HepG2 (cell line): ENCODE data around the gene RASL10A. TPM values are rescaled to one million over a fixed set of nuclear protein-coding genes. Genes with fewer than 3 reads are reported as not detected.

Source experiments
- AGO1 ChIP-seq: fragments of 200-400 bp; formaldehyde crosslinking; IDR thresholded peaks from 2 replicates; pipeline ENCODE4 v1.6.1; 2017; ENCODE audit warnings: mild to moderate bottlenecking, low read depth, low read length, moderate library complexity; ENCODE audit not compliant: poor library complexity, severe bottlenecking
- FLYWCH1 ChIP-seq: sonication (generic); formaldehyde crosslinking; IDR thresholded peaks from 2 replicates; pipeline ENCODE4 v1.8.1; 2023; ENCODE audit warnings: mild to moderate bottlenecking, missing genetic modification reagents
- HNF4A ChIP-seq: sonication (generic); formaldehyde crosslinking; IDR thresholded peaks from 2 replicates; pipeline ENCODE4 v1.4.0; 2020; ENCODE audit warnings: missing genetic modification reagents
- ISX ChIP-seq: sonication (generic); formaldehyde crosslinking; conservative IDR thresholded peaks from 2 replicates; pipeline ENCODE4 v1.5.0; 2020; ENCODE audit warnings: missing genetic modification reagents
- KLF12 ChIP-seq: sonication (generic); formaldehyde crosslinking; IDR thresholded peaks from 2 replicates; pipeline ENCODE4 v1.4.0; 2020; ENCODE audit warnings: missing genetic modification reagents, borderline replicate concordance
- MED1 ChIP-seq: sonication (generic); formaldehyde crosslinking; IDR thresholded peaks from 2 replicates; pipeline ENCODE4 v1.4.0; 2020; ENCODE audit warnings: missing genetic modification reagents
- MZF1 ChIP-seq: sonication (generic); formaldehyde crosslinking; IDR thresholded peaks from 2 replicates; pipeline ENCODE4 v1.8.1; 2023; ENCODE audit warnings: mild to moderate bottlenecking, missing genetic modification reagents, borderline replicate concordance
- NAIF1 ChIP-seq: sonication (generic); formaldehyde crosslinking; IDR thresholded peaks from 2 replicates; pipeline ENCODE4 v1.5.0; 2020; ENCODE audit warnings: mild to moderate bottlenecking, missing genetic modification reagents, borderline replicate concordance
- NFE2 ChIP-seq: sonication (generic); formaldehyde crosslinking; IDR thresholded peaks from 2 replicates; pipeline ENCODE4 v1.4.0; 2020; ENCODE audit warnings: missing genetic modification reagents
- NFRKB ChIP-seq: fragments of 450-650 bp; IDR thresholded peaks from 2 replicates; pipeline ENCODE4 v1.6.1; 2017
- NR2C2 ChIP-seq: sonication (generic); formaldehyde crosslinking; IDR thresholded peaks from 2 replicates; pipeline ENCODE4 v1.4.0; 2020; ENCODE audit warnings: missing genetic modification reagents, mild to moderate bottlenecking, moderate library complexity, borderline replicate concordance
- ONECUT2 ChIP-seq: sonication (generic); formaldehyde crosslinking; IDR thresholded peaks from 2 replicates; pipeline ENCODE4 v1.4.0; 2020; ENCODE audit warnings: missing genetic modification reagents
- PHF20 ChIP-seq: sonication (generic); formaldehyde crosslinking; IDR thresholded peaks from 2 replicates; pipeline ENCODE4 v1.5.0; 2020; ENCODE audit warnings: mild to moderate bottlenecking, missing genetic modification reagents
- SALL1 ChIP-seq: sonication (generic); formaldehyde crosslinking; IDR thresholded peaks from 2 replicates; pipeline ENCODE4 v1.8.0; 2022; ENCODE audit warnings: mild to moderate bottlenecking, missing genetic modification reagents
- SMAD9 ChIP-seq: sonication (generic); formaldehyde crosslinking; IDR thresholded peaks from 2 replicates; pipeline ENCODE4 v1.5.1; 2020; ENCODE audit warnings: mild to moderate bottlenecking, missing genetic modification reagents
- ZEB1 ChIP-seq: IDR thresholded peaks from 2 replicates; pipeline ENCODE4 v1.6.1; 2012; ENCODE audit warnings: mild to moderate bottlenecking, low read depth, inconsistent platforms; ENCODE audit not compliant: insufficient replicate concordance
- ZFY ChIP-seq: sonication (generic); formaldehyde crosslinking; IDR thresholded peaks from 2 replicates; pipeline ENCODE4 v1.4.0; 2020; ENCODE audit warnings: missing genetic modification reagents
- ZNF276 ChIP-seq: sonication (generic); formaldehyde crosslinking; IDR thresholded peaks from 2 replicates; pipeline ENCODE4 v1.4.0; 2020; ENCODE audit warnings: mild to moderate bottlenecking, low read depth, missing genetic modification reagents
- ZNF337 ChIP-seq: sonication (generic); formaldehyde crosslinking; IDR thresholded peaks from 2 replicates; pipeline ENCODE4 v1.5.1; 2020; ENCODE audit warnings: missing genetic modification reagents, low read depth, mild to moderate bottlenecking, borderline replicate concordance
- ZNF432 ChIP-seq: sonication (generic); formaldehyde crosslinking; IDR thresholded peaks from 2 replicates; pipeline ENCODE4 v1.5.0; 2020; ENCODE audit warnings: missing genetic modification reagents, mild to moderate bottlenecking, borderline replicate concordance
- ZNF562 ChIP-seq: sonication (generic); formaldehyde crosslinking; IDR thresholded peaks from 2 replicates; pipeline ENCODE4 v1.8.0; 2022; ENCODE audit warnings: missing genetic modification reagents, borderline replicate concordance
- ZNF570 ChIP-seq: sonication (generic); formaldehyde crosslinking; IDR thresholded peaks from 2 replicates; pipeline ENCODE4 v1.4.0; 2020; ENCODE audit warnings: mild to moderate bottlenecking, missing genetic modification reagents, borderline replicate concordance
- ZNF652 ChIP-seq: IDR thresholded peaks from 2 replicates; pipeline ENCODE4 v1.6.1; 2016; ENCODE audit warnings: low read depth, borderline replicate concordance
- ZNF775 ChIP-seq: sonication (generic); formaldehyde crosslinking; IDR thresholded peaks from 2 replicates; pipeline ENCODE4 v1.4.0; 2020; ENCODE audit warnings: missing genetic modification reagents, mild to moderate bottlenecking, moderate library complexity, borderline replicate concordance
- ZNF83 ChIP-seq: sonication (generic); formaldehyde crosslinking; IDR thresholded peaks from 2 replicates; pipeline ENCODE4 v1.4.0; 2020; ENCODE audit warnings: missing genetic modification reagents, mild to moderate bottlenecking, borderline replicate concordance
- ZSCAN20 ChIP-seq: sonication (generic); formaldehyde crosslinking; IDR thresholded peaks from 2 replicates; pipeline ENCODE4 v1.4.0; 2020; ENCODE audit warnings: missing genetic modification reagents, mild to moderate bottlenecking, borderline replicate concordance
- polyA plus RNA-seq, 8 experiments: library from polyadenylated mRNA; depleted of rRNA in 3 of 8; stranded (reverse) in 7 of 8; unstranded in 1 of 8; fragments of >200 nt; fragmentation: Illumina TruSeq in 4 of 8; extraction: Trizol in 4 of 8; gene quantifications; 2 replicates each; pipeline versions ENCODE4 v1.2.1 to v1.2.3, GENCODE V29; 2011 to 2016; ENCODE audit warnings: low read depth in 4 of 8, missing spikeins in 1 of 8, mixed read lengths in 1 of 8; ENCODE audit not compliant: insufficient read depth in 1 of 8
- total RNA-seq, 5 experiments: library from RNA; depleted of rRNA; stranded (reverse); fragments of >200 nt; fragmentation: Illumina TruSeq; extraction: Trizol; gene quantifications; 2 replicates each; pipeline ENCODE4 v1.2.3, GENCODE V29; 2016; ENCODE audit warnings: low read depth in 1 of 5
- TF ChIP-seq, protein P1 (sequence below): sonication (generic); formaldehyde crosslinking; IDR thresholded peaks from 2 replicates; pipeline ENCODE4 v1.5.0; 2020; ENCODE audit warnings: mild to moderate bottlenecking, missing genetic modification reagents

The RASL10A gene
- total and polyA plus RNA-seq, 2 of the 13 experiments (the other 11 are each of a cell fraction or from before 2014, with no cell fraction given): 0.05 to 0.22 TPM

GRCh38 chr22:29268511-29269229, 46.8 kb downstream of the RASL10A start (continued):
- TF ChIP-seq, protein P1, sequence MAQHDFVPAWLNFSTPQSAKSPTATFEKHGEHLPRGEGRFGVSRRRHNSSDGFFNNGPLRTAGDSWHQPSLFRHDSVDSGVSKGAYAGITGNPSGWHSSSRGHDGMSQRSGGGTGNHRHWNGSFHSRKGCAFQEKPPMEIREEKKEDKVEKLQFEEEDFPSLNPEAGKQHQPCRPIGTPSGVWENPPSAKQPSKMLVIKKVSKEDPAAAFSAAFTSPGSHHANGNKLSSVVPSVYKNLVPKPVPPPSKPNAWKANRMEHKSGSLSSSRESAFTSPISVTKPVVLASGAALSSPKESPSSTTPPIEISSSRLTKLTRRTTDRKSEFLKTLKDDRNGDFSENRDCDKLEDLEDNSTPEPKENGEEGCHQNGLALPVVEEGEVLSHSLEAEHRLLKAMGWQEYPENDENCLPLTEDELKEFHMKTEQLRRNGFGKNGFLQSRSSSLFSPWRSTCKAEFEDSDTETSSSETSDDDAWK: no peak
- no peak; the same call in 1 of the 2 replicates for TF ChIP-seq MED1 (CRISPR knock-in tag)
- no peak for TF ChIP-seq ZNF652 (CRISPR knock-in tag)
- peak; percentile 38 for TF ChIP-seq AGO1
- TF ChIP-seq ZNF83 (CRISPR knock-in tag): peak; percentile 93
- TF ChIP-seq ONECUT2 (CRISPR knock-in tag): no peak
- no peak for TF ChIP-seq PHF20 (CRISPR knock-in tag)
- no peak; the same call in none of the 2 replicates for TF ChIP-seq NAIF1
- peak; percentile 24 for TF ChIP-seq SALL1 (CRISPR knock-in tag)
- no peak for TF ChIP-seq HNF4A (CRISPR knock-in tag)
- no peak for TF ChIP-seq NFRKB
- TF ChIP-seq ZNF570: 0 out of 2 replicates have a peak, but pooled peaks have one; percentile 28
- TF ChIP-seq ZSCAN20 (CRISPR knock-in tag): peak; percentile 85
- TF ChIP-seq ZFY: peak; percentile 92
- peak; percentile 5 for TF ChIP-seq ZEB1
- 0 out of 2 replicates have a peak, but pooled peaks have one; percentile 40 for TF ChIP-seq FLYWCH1 (CRISPR knock-in tag)
- TF ChIP-seq KLF12 (CRISPR knock-in tag): no peak
- 0 out of 2 replicates have a peak, but pooled peaks have one; percentile 21 for TF ChIP-seq ISX (CRISPR knock-in tag)
- TF ChIP-seq ZNF562 (CRISPR knock-in tag): 0 out of 2 replicates have a peak, but pooled peaks have one; percentile 27
- no peak; the same call in 1 of the 2 replicates for TF ChIP-seq ZNF775 (CRISPR knock-in tag)
- TF ChIP-seq ZNF337 (CRISPR knock-in tag): no peak
- TF ChIP-seq SMAD9 (CRISPR knock-in tag): no peak; the same call in 1 of the 2 replicates
- 0 out of 2 replicates have a peak, but pooled peaks have one; percentile 30 for TF ChIP-seq ZNF432 (CRISPR knock-in tag)
- TF ChIP-seq MZF1 (CRISPR knock-in tag): no peak
- TF ChIP-seq NR2C2 (CRISPR knock-in tag): no peak
- no peak for TF ChIP-seq NFE2 (CRISPR knock-in tag)
- no peak for TF ChIP-seq ZNF276 (CRISPR knock-in tag)
